IMR-90 (cell line): ENCODE measurements around the gene DIPK1A. TPM values are rescaled to one million over a fixed set of nuclear protein-coding genes. Genes with fewer than 3 reads are reported as not detected.

Source experiments
- ATAC-seq: fragments of 200-7000 bp; cut with Tn5 transposase; 2 replicates; pipeline ENCODE4 v1.9.1; 2020; ENCODE audit warnings: low read depth, mild to moderate bottlenecking, moderate library complexity
- BruUV-seq: library from RNA; stranded (reverse); fragments of 400-500 nt; replicated peaks from 2 replicates; lab custom pipeline; 2021; lab: Mats Ljungman, UMichigan
- CTCF ChIA-PET: fragments of 300-600 bp; formaldehyde crosslinking; extraction: SDS; loops from one replicate; lab custom pipeline; 2021; ENCODE audit warnings: antibody characterized with exemption; lab: Yijun Ruan, JAX
- POLR2A ChIA-PET: fragments of 300-600 bp; sonication (Branson Sonifier 250); formaldehyde crosslinking; loops from one replicate; lab custom pipeline; 2022; ENCODE audit warnings: antibody characterized with exemption; ENCODE audit not compliant: unreplicated experiment; lab: Charles Lee
- DNase-seq: peaks from one replicate; pipeline ENCODE4 v3.0.0; 2013
- H2AFZ ChIP-seq: replicated peaks from 2 replicates; pipeline ENCODE3; 2013; ENCODE audit warnings: low read length, mild to moderate bottlenecking; ENCODE audit not compliant: poor library complexity
- H2AK5ac ChIP-seq: 2 replicates; pipeline ENCODE4 v1.6.1; 2013; ENCODE audit warnings: low read depth, low read length, inconsistent platforms
- H2AK9ac ChIP-seq: replicated peaks from 2 replicates; pipeline ENCODE3; 2013; ENCODE audit warnings: mild to moderate bottlenecking, low read depth, low read length, moderate library complexity; ENCODE audit not compliant: poor library complexity
- H2BK120ac ChIP-seq: 2 replicates; pipeline ENCODE4 v1.6.1; 2013; ENCODE audit warnings: low read depth, low read length, inconsistent platforms
- H2BK15ac ChIP-seq: 3 replicates; pipeline ENCODE4 v1.6.1; 2013; ENCODE audit warnings: low read depth, low read length, inconsistent platforms
- H2BK20ac ChIP-seq: 2 replicates; pipeline ENCODE4 v1.6.1; 2013; ENCODE audit warnings: low read depth, mild to moderate bottlenecking, inconsistent platforms, low read length, moderate library complexity
- H2BK5ac ChIP-seq: 2 replicates; pipeline ENCODE4 v1.6.1; 2013; ENCODE audit warnings: mild to moderate bottlenecking, low read depth, low read length, inconsistent platforms; ENCODE audit not compliant: poor library complexity, severe bottlenecking
- H3K14ac ChIP-seq: replicated peaks from 2 replicates; pipeline ENCODE4 v1.6.1; 2013; ENCODE audit warnings: low read depth, low read length, inconsistent platforms
- H3K18ac ChIP-seq: 2 replicates; pipeline ENCODE4 v1.6.1; 2013; ENCODE audit warnings: low read depth, low read length, control low read depth
- H3K23ac ChIP-seq: 2 replicates; pipeline ENCODE4 v1.6.1; 2013; ENCODE audit warnings: low read depth, low read length, inconsistent platforms
- H3K27ac ChIP-seq: 2 replicates; pipeline ENCODE4 v1.5.1; 2013; ENCODE audit warnings: mild to moderate bottlenecking, control low read depth, low read length; ENCODE audit not compliant: insufficient read depth
- H3K27me3 ChIP-seq: 2 replicates; pipeline ENCODE4 v1.6.1; 2013; ENCODE audit warnings: low read length; ENCODE audit not compliant: control insufficient read depth, insufficient read depth
- H3K36me3 ChIP-seq: 2 replicates; pipeline ENCODE4 v1.6.1; 2013; ENCODE audit warnings: low read length, mixed read lengths; ENCODE audit not compliant: control insufficient read depth, insufficient read depth
- H3K4ac ChIP-seq: 2 replicates; pipeline ENCODE4 v1.6.1; 2013; ENCODE audit warnings: low read depth, low read length, inconsistent platforms
- H3K4me1 ChIP-seq: 2 replicates; pipeline ENCODE4 v1.6.1; 2013; ENCODE audit warnings: low read length, mixed read lengths; ENCODE audit not compliant: control insufficient read depth, insufficient read depth
- H3K4me2 ChIP-seq: 2 replicates; pipeline ENCODE4 v1.6.1; 2013; ENCODE audit warnings: low read depth, mild to moderate bottlenecking, control low read depth, low read length, moderate library complexity
- H3K4me3 ChIP-seq: 2 replicates; pipeline ENCODE4 v1.5.1; 2013; ENCODE audit warnings: low read depth, mild to moderate bottlenecking, control low read depth, low read length, moderate library complexity; ENCODE audit not compliant: insufficient read depth
- H3K56ac ChIP-seq: 2 replicates; pipeline ENCODE4 v1.6.1; 2013; ENCODE audit warnings: low read length, inconsistent platforms; ENCODE audit not compliant: insufficient read depth; ENCODE audit errors: extremely low read depth
- H3K79me1 ChIP-seq, 2 experiments: 2 replicates each; pipeline ENCODE4 v1.6.1; 2013; ENCODE audit warnings: low read length in 2 of 2, inconsistent platforms in 1 of 2, low read depth in 1 of 2
- H3K9ac ChIP-seq: 2 replicates; pipeline ENCODE4 v1.6.1; 2013; ENCODE audit warnings: low read depth, low read length, control low read depth
- H3K9me1 ChIP-seq: 2 replicates; pipeline ENCODE4 v1.6.1; 2013; ENCODE audit warnings: low read length, inconsistent platforms; ENCODE audit not compliant: insufficient read depth
- H3K9me3 ChIP-seq: 2 replicates; pipeline ENCODE4 v1.6.1; 2013; ENCODE audit warnings: low read length; ENCODE audit not compliant: control insufficient read depth, insufficient read depth
- H4K20me1 ChIP-seq: 2 replicates; pipeline ENCODE4 v1.6.1; 2013; ENCODE audit warnings: low read length, inconsistent platforms; ENCODE audit not compliant: insufficient read depth
- H4K5ac ChIP-seq: 2 replicates; pipeline ENCODE4 v1.6.1; 2013; ENCODE audit warnings: mild to moderate bottlenecking, low read depth, low read length, control low read depth
- H4K8ac ChIP-seq, 2 experiments: 2 replicates each; pipeline ENCODE4 v1.6.1; 2013; ENCODE audit warnings: low read depth in 2 of 2, low read length in 2 of 2, control low read depth in 1 of 2, inconsistent platforms in 1 of 2
- H4K91ac ChIP-seq: 2 replicates; pipeline ENCODE4 v1.6.1; 2013; ENCODE audit warnings: low read depth, low read length, inconsistent platforms; ENCODE audit not compliant: insufficient read depth
- BHLHE40 ChIP-seq: fragments of 150-350 bp; IDR thresholded peaks from 2 replicates; pipeline ENCODE4 v1.6.1; 2016; ENCODE audit warnings: mild to moderate bottlenecking, low read depth, low read length
- CEBPB ChIP-seq: IDR thresholded peaks from 2 replicates; pipeline ENCODE4 v1.6.1; 2012; ENCODE audit warnings: low read depth, low read length, improper control_type of control experiment
- CHD1 ChIP-seq: IDR thresholded peaks from 2 replicates; pipeline ENCODE4 v1.6.1; 2012; ENCODE audit warnings: low read depth, low read length, improper control_type of control experiment
- CTCF ChIP-seq: conservative IDR thresholded peaks from 2 replicates; pipeline ENCODE4 v1.5.1; 2012; ENCODE audit warnings: mild to moderate bottlenecking, low read depth, low read length, improper control_type of control experiment
- ELK1 ChIP-seq: fragments of 150-350 bp; IDR thresholded peaks from 2 replicates; pipeline ENCODE4 v1.6.1; 2016; ENCODE audit warnings: low read depth, mild to moderate bottlenecking, low read length, moderate library complexity, borderline replicate concordance
- FOS ChIP-seq: fragments of 150-350 bp; IDR thresholded peaks from 2 replicates; pipeline ENCODE4 v1.6.1; 2016; ENCODE audit warnings: low read depth, low read length
- MAFK ChIP-seq: IDR thresholded peaks from 2 replicates; pipeline ENCODE4 v1.6.1; 2012; ENCODE audit warnings: low read depth, low read length, improper control_type of control experiment
- MAZ ChIP-seq: IDR thresholded peaks from 2 replicates; pipeline ENCODE4 v1.6.1; 2012; ENCODE audit warnings: low read depth, mild to moderate bottlenecking, low read length, improper control_type of control experiment, moderate library complexity, borderline replicate concordance
- MXI1 ChIP-seq: IDR thresholded peaks from 2 replicates; pipeline ENCODE4 v1.6.1; 2012; ENCODE audit warnings: low read depth, mild to moderate bottlenecking, low read length, moderate library complexity, borderline replicate concordance
- NFE2L2 ChIP-seq: fragments of 150-350 bp; IDR thresholded peaks from 2 replicates; pipeline ENCODE4 v1.6.1; 2016; ENCODE audit warnings: low read depth, mild to moderate bottlenecking, low read length
- POLR2A ChIP-seq: IDR thresholded peaks from 2 replicates; pipeline ENCODE4 v1.6.1; 2012; ENCODE audit warnings: mild to moderate bottlenecking, low read depth, low read length
- RAD21 ChIP-seq: IDR thresholded peaks from 2 replicates; pipeline ENCODE4 v1.6.1; 2012; ENCODE audit warnings: low read length, improper control_type of control experiment
- RCOR1 ChIP-seq: IDR thresholded peaks from 2 replicates; pipeline ENCODE4 v1.6.1; 2012; ENCODE audit warnings: mild to moderate bottlenecking, low read length, improper control_type of control experiment; ENCODE audit not compliant: insufficient replicate concordance
- RFX5 ChIP-seq: IDR thresholded peaks from 2 replicates; pipeline ENCODE4 v1.8.0; 2012; ENCODE audit warnings: low read depth, mild to moderate bottlenecking, low read length, moderate library complexity
- SMC3 ChIP-seq: fragments of 150-350 bp; IDR thresholded peaks from 2 replicates; pipeline ENCODE4 v1.6.1; 2016; ENCODE audit warnings: low read depth, mild to moderate bottlenecking, antibody characterized with exemption, low read length, moderate library complexity
- USF2 ChIP-seq: fragments of 150-350 bp; IDR thresholded peaks from 2 replicates; pipeline ENCODE4 v1.6.1; 2017; ENCODE audit warnings: mild to moderate bottlenecking, antibody characterized with exemption, low read length, low read depth
- dilution Hi-C: fragments of 300-500 bp; cut with HindIII; formaldehyde crosslinking; loops from one replicate; pipeline ENCODE4 v1.14.3; 2018; ENCODE audit warnings: low sequenced_read_pairs; ENCODE audit not compliant: unreplicated experiment
- in situ Hi-C: fragments of 300-500 bp; cut with MboI; formaldehyde crosslinking; loops from 3 replicates; pipeline ENCODE4 v1.14.3; 2019; ENCODE audit warnings: low sequenced_read_pairs, inconsistent platforms, mixed read lengths
- intact Hi-C: fragments of 100-400 bp; cut with micrococcal nuclease; formaldehyde crosslinking; loops from 2 replicates; pipeline ENCODE4 v1.10.0; 2022
- polyA plus RNA-seq, 3 experiments: library from polyadenylated mRNA; depleted of rRNA; stranded (reverse); fragments of >200 nt; gene quantifications; 2 replicates each; pipeline ENCODE4 v1.2.3, GENCODE V29; 2012; ENCODE audit warnings: low replicate concordance in 1 of 3
- total RNA-seq: library from RNA; depleted of rRNA; stranded (reverse); fragments of >200 nt; gene quantifications from 2 replicates; pipeline ENCODE4 v1.2.3, GENCODE V29; 2012

Gene DIPK1A
- total and polyA plus RNA-seq, 2 of the 4 experiments (the other 2 are of a cell fraction), result 4.7 to 5.7 TPM

- H4K20me1 ChIP-seq, result no peaks in the 10 kb centered on the region
- no peak overlapping the region for H2BK20ac ChIP-seq
- H3K18ac ChIP-seq, result no peak overlapping the region
- H4K8ac ChIP-seq, result no peak overlapping the region
- no peaks in the 10 kb centered on the region for H3K36me3 ChIP-seq
- H3K56ac ChIP-seq, result no peak overlapping the region
- intact Hi-C loops, result no loop called here
- no peak overlapping the region for H3K27ac ChIP-seq
- no peak overlapping the region for H3K9ac ChIP-seq
- ChIA-PET CTCF (interaction anchor here (0.6 to 1.3 kb wide), 2 partner anchors 15 to 27 kb away, joined by 3 to 4 read pairs; no protein-coding TSS in a partner anchor), POLR2A (no interaction called here)
- H3K4me3 ChIP-seq, result no peak overlapping the region
- no peak overlapping the region for H2AK9ac ChIP-seq
- H2AFZ ChIP-seq, result no peak overlapping the region
- no peaks in the 10 kb centered on the region for H3K4me1 ChIP-seq
- H2BK15ac ChIP-seq, result no peak overlapping the region
- H4K91ac ChIP-seq, result no peak overlapping the region
- no TSS peak for BruUV-seq
- TF ChIP-seq MXI1 (no peak), RFX5 (no peak), CHD1 (no peak), USF2 (no peak), POLR2A (no peak), CTCF (no peak), CEBPB (no peak), FOS (no peak), NFE2L2 (no peak), RCOR1 (no peak), SMC3 (no peak), RAD21 (no peak), MAZ (no peak), MAFK (no peak), BHLHE40 (no peak), ELK1 (no peak)
- no peak overlapping the region for H2BK120ac ChIP-seq
- no peaks in the 10 kb centered on the region for H3K9me3 ChIP-seq
- peaks cover 29% of the 10 kb centered on the region for H3K27me3 ChIP-seq
- H3K14ac ChIP-seq, result no peak overlapping the region
- ATAC-seq, result no peak
- no peak overlapping the region for H3K23ac ChIP-seq
- no peaks in the 10 kb centered on the region for H3K79me1 ChIP-seq
- no peak for DNase-seq
- no peak overlapping the region for H3K4ac ChIP-seq
- no peak overlapping the region for H3K4me2 ChIP-seq
- H4K5ac ChIP-seq, result no peak overlapping the region
- no peaks in the 10 kb centered on the region for H3K9me1 ChIP-seq
- no peak overlapping the region for H2AK5ac ChIP-seq
- in situ Hi-C loops, result loop anchor here (25.0 kb wide), 1 partner anchor 860 kb away; no protein-coding TSS in a partner anchor
- no peak overlapping the region for H2BK5ac ChIP-seq
- dilution Hi-C loops, result no loop called here
Observed at GRCh38 chr1:93001893-93002292, 40.6 kb upstream of the DIPK1A start.
